Stimulated activated CD8-positive, alpha-beta memory T cell treated with anti-CD3 and anti-CD28 coated beads, Interleukin-4, amount 100 ng/mL, for 4 hours (primary cell): ENCODE measurements around the gene NDUFC2.
"Not testable (repeated sequence)": the region's sequence is repeated elsewhere in the genome, so short reads cannot be mapped to it uniquely, and the experiment has no call there.

Source experiments
- DNase-seq, 2 donors: peaks; one replicate each; pipeline ENCODE4 v3.0.0-alpha.2; 2020; ENCODE audit warnings: low read depth in 2 of 2, low spot score in 1 of 2

Gene NDUFC2

DNA sequence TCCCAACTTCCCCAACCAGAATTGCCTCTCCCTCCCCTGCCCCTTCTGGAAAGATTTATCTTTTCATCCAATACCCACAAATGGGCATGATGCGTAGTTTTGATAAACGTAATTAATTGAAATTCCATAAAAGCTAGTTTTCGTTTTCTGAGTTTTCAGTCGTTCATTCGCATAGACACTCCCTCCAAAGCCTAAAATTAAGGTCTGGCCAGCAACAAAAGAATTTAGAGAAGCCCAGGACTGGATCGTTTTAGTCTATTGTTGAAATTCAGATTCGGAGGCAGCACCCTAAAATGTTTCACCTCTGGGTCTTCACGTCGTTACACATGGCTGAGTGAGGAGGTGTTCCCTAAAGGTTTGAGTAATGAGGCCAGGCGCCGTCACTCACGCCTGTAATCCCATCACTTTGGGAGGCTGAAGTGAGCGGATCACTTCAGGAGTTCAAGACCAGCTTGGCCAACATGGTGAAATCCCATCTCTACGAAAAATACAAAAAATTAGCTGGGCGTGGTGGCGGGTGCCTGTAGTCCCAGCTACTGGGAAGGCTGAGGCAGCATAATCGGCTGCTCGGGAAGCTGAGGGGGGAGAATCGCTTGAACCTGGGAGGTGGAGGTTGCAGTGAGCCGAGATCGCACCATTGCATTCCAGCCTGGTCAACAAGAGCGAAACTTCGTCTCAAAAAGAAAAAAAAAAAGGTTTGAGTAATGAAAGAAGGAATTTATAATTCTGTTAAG is 589 bp upstream of the NDUFC2 start:
- no peak for DNase-seq

DNA sequence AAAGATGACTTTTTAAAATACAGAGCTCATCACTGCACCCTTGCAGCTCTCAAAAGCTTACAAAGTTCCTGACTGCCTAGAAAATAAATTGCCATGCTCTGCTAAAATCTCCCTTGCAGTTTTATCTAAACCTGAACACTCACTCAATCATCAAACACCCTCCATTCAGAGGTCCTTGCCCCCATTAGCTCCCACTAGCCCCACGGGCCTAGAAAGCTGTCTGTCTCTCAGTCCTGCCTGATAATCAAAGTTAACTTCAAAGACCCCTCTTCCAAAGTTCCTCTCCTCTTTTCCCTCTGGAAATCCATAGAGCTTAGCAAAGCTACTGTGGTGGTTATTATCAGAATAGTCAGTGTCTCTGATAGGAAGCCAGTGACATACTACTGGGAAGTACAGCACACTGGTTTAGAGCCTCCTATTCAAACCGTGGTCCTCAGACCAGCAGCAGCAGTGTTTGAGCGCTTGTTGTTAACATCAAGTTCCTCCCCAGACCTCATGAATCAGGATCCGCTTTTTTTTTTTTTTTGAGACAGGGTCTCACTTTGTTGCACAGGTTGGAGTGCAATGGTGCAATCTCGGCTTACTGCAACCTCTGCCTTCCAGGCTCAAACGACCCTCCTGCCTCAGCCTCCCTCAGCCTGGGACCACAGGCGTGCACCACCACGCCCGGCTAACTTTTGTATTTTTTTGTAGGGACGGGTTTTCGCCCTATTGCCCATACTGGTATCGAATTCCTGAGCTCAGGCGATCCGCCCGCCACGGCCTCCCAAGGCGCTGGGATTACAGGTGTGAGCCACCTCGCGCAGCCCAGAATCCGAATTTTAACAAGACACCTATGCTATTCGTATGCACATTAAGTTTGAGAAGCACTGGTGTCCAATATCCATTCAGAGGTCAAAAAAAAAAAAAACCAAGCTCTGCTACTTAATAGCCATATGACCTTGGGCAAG is 1.2 kb downstream of the NDUFC2 start:
- no peak for DNase-seq

DNA sequence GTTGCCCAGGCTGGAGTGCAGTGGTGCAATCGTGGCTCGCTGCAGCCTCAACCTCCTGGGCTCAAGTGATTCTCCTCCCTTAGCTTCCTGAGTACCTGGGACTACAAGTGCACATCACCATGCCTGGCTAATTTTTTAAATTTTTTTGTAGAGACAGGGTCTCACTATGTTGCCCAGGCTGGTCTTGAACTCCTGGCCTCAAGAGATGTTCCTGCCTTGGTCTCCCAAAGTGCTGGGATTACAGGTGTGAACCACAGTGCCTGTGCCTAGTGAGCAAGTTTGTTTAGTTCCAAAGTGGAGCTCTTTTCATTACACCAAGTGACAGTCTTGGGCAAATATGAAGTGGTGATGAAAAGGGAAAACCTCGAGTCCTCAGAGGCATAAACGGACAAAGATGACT is 2.1 kb downstream of the NDUFC2 start:
- not testable (repeated sequence) for DNase-seq

DNA sequence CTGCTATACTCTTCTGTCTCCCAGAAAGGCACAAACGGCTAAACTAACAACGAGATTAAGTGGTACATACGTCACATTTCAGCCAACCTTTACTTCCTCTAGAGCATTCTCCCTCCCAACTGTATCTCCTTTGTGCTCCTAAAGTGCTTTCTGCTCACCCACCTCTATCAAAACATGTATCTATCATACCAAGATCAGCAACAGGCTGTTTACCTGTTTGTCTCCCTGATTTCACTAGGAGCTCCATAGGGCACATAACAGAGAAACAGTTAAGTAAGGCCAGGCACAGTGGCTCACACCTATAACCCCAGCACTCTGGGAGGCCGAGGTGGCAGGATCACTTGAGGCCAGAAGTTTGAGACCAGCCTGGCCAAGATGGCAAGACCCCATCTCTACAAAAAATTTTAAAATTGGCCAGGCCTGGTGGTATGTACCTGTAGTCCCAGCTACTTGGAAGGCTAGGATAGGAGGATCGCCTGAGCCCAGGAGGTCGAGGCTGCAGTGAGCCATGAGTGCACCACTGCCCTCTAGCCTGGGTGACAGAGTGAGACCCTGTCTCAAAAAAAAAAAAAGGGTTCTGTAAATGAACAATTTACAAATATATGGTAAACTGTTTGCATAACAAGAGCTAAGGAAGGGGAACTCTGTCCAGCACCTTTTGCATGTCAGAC is 2.8 kb downstream of the NDUFC2 start:
- DNase-seq = no peak

DNA sequence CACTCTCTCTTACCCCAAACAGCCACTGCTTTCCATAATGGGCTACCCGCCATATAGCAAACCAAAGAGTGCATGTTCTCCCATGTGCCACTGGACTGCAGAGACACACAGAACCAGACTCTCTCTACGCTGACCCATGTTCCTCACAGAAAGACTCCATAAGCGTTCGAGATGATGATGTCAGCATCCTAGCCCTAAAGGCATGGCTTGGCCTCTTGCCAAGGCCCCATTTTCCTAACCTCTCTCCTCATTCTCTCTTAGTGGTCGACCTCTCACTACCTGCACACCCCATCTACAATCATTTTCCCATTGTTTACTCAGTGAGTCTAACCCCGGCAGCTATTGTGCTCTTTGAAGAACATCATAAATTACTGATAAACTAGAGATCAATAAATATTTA is 4.9 kb downstream of the NDUFC2 start:
- DNase-seq = no peak

DNA sequence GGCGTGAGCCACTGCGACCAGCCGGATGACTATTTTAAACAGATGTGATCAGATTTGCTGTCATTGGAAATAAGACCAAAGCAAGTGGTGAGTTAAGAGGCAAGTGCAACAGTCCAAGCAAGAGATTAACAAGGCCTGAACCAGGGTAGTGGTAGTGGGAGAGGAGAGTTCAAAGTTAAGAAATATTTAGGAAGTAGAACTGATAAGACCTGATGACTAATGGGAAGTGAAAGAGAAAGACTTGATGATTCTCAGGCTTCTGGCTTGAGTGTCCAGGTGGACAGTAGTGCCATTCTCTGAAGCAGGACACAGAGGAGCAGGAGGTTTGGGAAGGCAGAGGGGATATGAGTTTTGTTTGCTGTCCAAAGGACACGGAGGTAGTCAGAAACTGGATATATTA is 7.2 kb downstream of the NDUFC2 start:
- no peak for DNase-seq

DNA sequence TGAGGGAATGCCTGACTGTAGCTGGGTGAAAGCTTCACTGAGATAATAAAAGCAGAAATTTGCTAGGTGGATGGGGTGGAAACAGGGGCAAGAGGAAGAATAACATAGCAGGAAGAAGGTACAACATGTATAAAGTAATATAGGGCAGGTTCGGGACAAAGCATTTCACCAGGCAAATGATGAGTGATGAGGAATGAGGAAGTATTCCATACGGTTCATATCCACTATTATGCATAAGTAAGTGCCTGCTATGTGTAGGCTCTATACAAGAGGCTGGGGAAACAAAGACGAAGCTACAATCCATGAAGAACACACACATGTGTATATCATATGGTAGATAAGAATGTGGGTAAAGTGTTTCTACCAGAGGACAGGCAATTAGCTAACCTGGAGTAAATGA is 7.9 kb downstream of the NDUFC2 start:
- DNase-seq = no peak

DNA sequence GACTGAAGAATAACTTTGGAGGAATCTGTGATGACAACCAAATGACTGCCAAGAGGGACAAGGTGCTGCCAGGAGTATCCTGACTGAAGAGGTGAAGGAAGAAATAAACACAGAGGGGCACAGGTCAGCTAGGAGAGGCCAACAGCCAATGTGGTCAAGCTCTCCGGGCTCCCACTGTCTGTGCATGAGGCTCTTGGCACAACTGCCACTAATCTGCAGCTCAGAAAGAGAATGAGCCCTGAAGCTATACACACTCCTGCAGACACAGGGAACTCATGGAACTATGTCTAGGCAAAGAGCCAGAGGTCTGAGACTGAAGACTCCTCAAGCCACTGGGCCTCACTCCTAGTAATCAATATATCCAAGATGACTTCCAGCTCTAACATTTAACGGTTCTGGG is 9.0 kb downstream of the NDUFC2 start:
- DNase-seq = no peak

DNA sequence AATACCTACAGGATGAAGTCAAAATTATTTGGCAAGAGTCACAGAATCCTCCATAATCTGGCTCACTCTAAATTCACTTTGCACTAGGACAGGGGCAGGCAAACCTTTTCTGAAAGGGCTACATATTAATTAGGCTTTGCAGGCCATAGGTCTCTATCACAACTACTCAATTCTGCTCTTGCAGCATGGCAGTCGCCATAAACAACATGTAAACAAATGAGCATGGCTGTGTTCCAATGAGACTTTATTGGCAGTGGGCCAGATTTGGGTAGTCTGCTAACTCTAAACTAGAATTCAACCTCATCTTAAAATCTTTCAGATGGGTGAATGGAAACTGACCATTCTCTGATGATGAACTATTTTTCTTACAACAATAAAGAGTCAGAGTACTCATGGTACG is 10.2 kb downstream of the NDUFC2 start:
- DNase-seq = no peak

DNA sequence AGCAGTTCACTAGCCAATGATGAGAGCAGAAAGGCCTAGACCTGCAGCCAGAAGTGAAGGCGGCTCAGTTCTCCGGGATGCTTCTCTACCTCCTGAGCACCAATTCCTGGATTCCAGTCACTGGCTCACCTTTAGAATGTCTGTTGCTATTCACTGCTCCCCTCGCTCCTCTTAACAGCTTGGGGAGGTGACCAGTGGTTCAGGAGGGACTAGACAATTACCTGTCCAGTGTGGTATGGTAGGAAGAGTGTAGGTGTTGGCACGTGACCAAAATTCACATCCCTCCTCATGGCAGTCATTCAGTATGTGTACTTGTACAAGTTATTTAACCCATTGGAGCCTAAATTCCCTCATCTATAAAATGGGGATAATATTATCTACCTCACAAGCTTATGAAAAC is 12.0 kb downstream of the NDUFC2 start:
- no peak for DNase-seq

DNA sequence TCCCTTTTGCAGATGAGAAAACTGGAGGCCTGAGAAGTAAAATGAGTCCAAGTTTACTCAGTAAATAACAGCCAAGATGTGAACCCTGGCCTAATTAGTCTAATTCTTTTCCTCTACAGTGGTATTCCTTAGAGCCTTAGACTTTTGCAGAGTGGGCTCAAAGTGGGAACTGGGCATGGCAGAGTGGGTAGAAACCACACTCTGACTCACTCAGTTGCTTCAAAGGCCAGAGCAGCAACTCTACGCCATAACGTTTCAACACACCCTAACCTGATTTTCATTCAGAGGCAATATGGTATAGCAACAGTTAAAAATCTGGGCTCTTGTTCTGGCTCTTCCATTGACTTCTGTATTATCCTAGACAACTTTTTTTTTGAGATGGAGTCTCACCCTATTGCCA is 13.2 kb downstream of the NDUFC2 start:
- DNase-seq = no peak

DNA sequence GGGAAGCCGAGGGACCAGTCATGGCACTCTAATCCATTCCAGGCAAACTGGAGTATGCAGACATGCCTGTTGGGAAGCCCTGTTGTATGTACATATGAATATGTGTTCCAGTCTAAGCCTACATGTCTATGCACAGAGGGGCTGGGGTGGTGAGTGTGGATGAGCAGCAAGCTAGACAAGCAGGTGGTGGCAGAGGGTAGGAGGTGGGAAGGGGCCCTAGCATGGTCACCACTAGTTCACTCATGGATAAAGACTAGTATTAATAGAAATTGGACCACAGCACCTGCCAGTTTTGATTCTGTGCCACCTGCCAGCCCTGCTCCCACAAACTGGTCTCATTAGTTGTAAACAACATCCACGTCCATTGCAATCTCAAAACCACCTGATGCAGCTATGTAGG is 14.5 kb downstream of the NDUFC2 start:
- DNase-seq = no peak

DNA sequence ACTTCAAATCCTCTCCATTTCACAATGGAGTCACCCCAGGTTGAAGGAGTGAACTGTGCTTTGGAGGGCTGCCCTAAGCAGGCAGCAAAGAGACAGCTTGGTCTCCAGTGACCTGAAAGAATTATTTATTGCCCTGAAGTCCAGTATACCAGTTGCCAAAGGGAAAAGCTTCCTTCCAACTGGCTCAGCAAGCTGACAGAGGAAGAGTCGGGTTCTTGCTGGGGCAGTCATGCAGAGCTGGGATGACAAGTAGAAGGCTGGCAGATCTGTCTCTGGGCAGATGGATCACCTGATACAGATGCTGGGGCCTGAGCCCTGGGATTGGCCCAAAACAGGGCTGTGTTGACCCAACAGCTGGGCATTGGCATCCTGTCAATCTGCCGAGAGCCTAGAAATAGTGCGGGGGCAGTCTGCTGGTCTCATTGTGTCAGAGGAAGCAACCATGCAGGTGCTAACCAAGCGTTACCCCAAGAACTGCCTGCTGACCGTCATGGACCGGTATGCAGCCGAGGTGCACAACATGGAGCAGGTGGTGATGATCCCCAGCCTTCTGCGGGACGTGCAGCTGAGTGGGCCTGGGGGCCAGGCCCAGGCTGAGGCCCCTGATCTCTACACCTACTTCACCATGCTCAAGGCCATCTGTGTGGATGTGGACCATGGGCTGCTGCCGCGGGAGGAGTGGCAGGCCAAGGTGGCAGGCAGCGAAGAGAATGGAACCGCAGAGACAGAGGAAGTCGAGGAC is 16.1 kb downstream of the NDUFC2 start, which contains the start of gene THRSP:
THRSP (plus strand) TSS at position 422 of the 742 bp plus-strand sequence; CDS start at position 443, 21 bp downstream.
- DNase-seq = no peak

DNA sequence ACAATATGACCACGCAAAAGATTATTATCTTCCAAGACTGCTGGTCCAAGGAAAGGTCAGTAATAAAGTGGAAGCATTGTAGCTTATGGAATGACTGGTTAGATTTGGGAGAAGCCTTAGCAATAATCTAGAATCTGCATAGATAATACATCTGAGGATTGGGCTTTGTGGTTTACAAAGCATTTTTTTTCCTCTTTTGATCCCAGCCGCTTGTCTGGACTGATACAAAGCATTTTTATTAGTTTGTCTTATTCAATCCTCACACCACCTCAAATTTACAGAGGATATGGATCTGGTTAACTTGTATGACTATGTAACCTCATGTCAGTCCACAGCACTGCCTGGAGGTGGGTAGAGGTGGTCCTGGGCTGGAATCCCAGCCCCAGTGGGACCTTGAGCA is 17.0 kb downstream of the NDUFC2 start:
- DNase-seq = no peak

DNA sequence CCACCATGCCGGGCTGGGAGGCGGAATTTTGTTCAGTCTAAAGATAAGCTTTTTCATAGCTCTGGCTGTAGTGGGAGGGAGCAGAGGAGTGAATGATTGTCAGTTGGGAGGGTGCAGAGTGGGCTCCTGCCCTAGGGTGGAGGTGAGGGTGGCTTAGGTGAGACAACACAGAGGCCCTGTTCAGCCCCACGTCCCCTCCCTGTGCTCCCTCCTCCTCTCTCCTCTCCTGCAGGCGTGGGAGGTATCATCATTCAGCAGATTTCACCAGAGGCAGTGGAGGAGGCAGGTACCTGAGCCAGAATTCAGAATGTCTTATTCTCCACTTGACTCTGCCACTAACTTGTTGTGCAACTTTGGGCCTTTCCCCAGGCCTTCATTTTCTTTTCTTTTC is 17.7 kb downstream of the NDUFC2 start:
- DNase-seq = no peak

DNA sequence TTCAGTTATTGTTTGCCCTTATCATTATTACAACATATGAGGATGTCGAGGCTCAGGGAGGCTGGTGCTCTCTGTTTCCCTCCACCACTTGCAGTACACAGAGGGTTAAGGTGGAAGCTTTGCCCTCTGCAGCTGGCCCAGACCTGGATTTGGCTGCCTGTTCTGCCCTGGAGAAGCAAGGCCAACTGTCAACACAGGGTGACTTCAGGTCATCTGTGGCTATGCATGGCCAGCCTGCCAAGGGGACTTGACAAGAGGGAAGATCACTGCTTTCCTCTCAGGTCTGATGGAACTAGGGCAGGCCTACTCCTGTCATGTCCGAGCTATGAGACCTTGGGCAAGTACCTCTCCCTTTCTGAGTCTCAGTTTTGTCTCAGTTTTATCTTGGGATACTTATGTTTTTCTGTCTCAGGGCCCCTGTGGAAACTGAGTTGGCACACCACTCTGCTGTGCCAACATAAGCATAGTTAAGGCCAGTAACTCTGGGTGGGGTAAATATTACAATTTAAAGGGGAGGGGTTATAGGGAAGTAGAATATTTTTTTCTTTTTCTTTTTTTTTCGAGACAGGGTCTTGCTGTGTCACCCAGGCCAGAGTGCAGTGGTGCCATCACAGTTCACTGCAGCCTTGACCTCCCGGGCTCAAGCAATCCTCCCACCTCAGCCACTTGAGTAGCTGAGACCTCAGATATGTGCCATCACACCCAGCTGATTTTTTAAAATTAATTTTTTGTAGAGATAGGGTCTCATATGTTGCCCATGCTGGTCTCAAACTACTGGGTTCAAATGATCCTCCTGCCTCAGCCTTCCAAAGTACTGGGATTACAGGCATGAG is 18.4 kb downstream of the NDUFC2 start:
- DNase-seq = no peak

DNA sequence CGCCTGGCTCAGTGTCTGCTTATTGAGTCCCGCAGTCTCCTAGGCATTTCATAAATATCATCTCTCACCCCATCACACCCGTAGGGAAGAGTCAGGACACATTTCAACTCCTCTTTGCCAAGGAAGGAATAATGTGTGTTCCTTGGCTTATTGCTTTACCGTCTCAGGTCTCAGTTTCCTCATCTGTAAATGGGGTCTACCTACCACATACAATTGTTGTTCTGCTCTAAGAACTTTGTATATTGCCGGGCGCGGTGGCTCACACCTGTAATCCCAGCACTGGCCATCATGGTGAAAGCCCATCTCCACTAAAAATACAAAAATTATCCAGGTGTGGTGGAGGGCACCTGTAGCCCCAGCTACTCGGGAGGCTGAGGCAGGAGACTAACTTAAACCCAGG is 19.1 kb downstream of the NDUFC2 start:
- no peak for DNase-seq

DNA sequence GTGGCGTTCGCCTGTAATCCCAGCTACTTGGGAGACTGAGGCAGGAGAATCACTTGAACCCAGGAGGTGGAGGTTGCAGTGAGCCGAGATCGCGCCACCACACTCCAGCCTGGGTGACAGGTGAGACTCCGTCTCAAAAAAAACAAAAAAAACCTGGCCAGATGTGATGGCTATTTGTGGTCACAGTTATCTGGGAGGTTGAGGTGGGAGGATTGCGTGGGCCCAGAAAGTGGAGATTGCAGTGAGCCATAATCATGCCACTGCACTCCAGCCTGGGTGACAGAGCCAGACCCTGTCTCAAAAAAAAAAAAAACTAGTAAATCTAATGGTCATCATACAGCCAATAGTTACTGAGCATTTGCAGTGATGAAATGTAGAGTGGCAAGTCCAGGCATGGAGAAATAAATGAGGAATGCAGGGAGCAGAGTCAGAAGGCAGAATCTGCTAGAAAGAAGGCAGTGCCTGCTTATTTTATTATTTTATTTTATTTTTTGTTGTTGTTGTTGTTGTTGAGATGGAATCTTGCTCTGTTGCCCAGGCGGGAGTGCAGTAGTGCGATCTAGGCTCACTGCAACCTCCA is 19.8 kb downstream of the NDUFC2 start:
- DNase-seq = not testable (repeated sequence)

DNA sequence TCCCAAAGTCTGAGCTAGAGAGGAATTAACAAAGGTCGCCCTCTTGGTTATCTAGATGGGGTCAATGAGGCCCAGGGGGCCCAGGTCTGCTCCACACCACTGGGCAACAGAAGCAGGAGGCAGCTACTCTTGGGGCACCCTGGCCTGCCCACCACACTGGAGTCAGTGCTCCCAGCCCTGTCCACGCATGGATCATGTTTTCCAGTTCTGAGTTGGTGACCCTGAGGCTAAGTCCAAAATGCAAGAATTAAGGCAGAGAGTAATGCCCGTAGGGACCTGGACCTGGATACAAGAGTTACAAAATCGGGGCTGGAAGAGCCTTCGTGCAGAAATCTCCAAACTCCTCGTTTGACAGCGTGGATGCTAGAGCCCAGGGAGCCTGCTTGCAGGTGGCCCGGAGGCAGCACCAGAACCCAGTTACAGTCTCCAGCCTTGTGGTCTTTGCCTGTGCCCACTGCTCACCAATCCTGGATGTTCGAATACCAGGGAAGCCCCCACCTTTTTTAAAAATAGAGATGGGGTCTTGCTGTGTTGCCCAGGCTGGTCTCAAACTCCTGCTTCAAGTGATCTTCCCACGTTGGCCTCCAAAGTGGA is 22.1 kb downstream of the NDUFC2 start:
- no peak for DNase-seq
